ENCODE data around the gene FBLL1.
"Not testable (repeated sequence)": the region's sequence is repeated elsewhere in the genome, so short reads cannot be mapped to it uniquely, and the experiment has no call there.

The FBLL1 gene

GRCh38 chr5:168530621-168531150 is 1.6 kb downstream of the FBLL1 start:
- no peak overlapping the region for H3K27ac ChIP-seq
- TF ChIP-seq ZFX (IDR thresholded peaks at IDR 0.05; ENCODE audit: borderline replicate concordance) (no peak), CTCF (IDR thresholded peaks at IDR 0.05) (no peak)

GRCh38 chr5:168531191-168531590 is 2.1 kb downstream of the FBLL1 start:
- no peak overlapping the region for H3K27ac ChIP-seq
- TF ChIP-seq ZFX (IDR thresholded peaks at IDR 0.05; ENCODE audit: borderline replicate concordance) (no peak), CTCF (IDR thresholded peaks at IDR 0.05) (no peak)

- H3K27ac ChIP-seq = no peak overlapping the region
- TF ChIP-seq ZFX (IDR thresholded peaks at IDR 0.05; ENCODE audit: borderline replicate concordance) (no peak), CTCF (IDR thresholded peaks at IDR 0.05) (no peak)
Observed at GRCh38 chr5:168531987-168532864, 3.1 kb downstream of the FBLL1 start.

- not testable (repeated sequence) for H3K27ac ChIP-seq
Observed at GRCh38 chr5:168534351-168534750, 5.2 kb downstream of the FBLL1 start.

- no peak overlapping the region for H3K27ac ChIP-seq
- TF ChIP-seq CTCF (IDR thresholded peaks at IDR 0.05) (no peak), ZFX (IDR thresholded peaks at IDR 0.05; ENCODE audit: borderline replicate concordance) (no peak)
Observed at GRCh38 chr5:168537176-168537575, 8.1 kb downstream of the FBLL1 start.

GRCh38 chr5:168549554-168549953 is 20.4 kb downstream of the FBLL1 start:
- H3K27ac ChIP-seq = no peak overlapping the region
- no peak for TF ChIP-seq ZFX (IDR thresholded peaks at IDR 0.05; ENCODE audit: borderline replicate concordance)

GRCh38 chr5:168550656-168551055 is 21.6 kb downstream of the FBLL1 start:
- no peak overlapping the region for H3K27ac ChIP-seq
- TF ChIP-seq ZFX (IDR thresholded peaks at IDR 0.05; ENCODE audit: borderline replicate concordance) = no peak
- TF ChIP-seq CTCF (IDR thresholded peaks at IDR 0.05) = no peak

- no peak overlapping the region for H3K27ac ChIP-seq
- TF ChIP-seq ZFX (IDR thresholded peaks at IDR 0.05; ENCODE audit: borderline replicate concordance) (no peak), CTCF (IDR thresholded peaks at IDR 0.05) (no peak)
Observed at GRCh38 chr5:168552146-168552545, 23.0 kb downstream of the FBLL1 start.

All from 22Rv1 (cell line).